Measurements from ENCODE around the gene TCF4. TPM values are rescaled to one million over a fixed set of nuclear protein-coding genes. Genes with fewer than 3 reads are reported as not detected.

The TCF4 gene
- polyA plus RNA-seq, 2 donors: 3.7 to 4.8 TPM

DNA sequence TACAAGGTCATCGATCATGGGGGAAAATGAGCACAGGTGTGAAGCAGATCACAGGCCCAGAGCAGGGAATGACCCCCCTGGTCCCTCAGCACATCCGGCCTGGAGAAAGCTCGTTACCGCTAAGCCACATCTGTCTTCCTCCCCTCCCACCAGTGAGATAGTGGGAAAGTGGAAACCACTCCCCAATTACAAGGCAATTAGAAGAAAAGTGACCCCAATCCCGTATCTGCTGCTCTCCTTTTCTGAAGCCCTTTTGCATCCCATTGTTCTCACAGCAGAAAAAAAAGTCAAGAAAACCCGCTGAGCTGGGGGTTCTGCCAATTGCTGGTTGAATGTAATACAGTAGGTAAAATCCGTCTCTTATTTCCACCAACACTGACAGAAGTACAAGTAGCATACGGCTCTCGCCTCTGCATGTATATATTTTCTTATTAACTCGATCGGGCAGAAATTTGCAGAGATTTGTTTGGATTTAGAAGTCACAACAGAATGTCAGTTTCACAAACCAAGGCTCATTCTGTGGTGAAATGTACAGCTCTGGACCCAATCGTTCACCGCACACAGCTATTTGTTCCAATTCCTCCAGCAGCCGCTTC is 287.0 kb downstream of the TCF4 start:
- no peaks in the 10 kb centered on the region for H3K9me3 ChIP-seq (ENCODE audit: control insufficient read depth in 2 of 2, insufficient read depth in 1 of 2, low read depth in 1 of 2, low read length in 1 of 2)
- H3K4me3 ChIP-seq (ENCODE audit: low read depth in 1 of 2, low read length in 2 of 2): no peak overlapping the region
- H3K4me1 ChIP-seq (ENCODE audit: control insufficient read depth in 2 of 2, insufficient read depth in 2 of 2, low read length in 1 of 2): no peaks in the 10 kb centered on the region
- 72 to 76% methylated on average over 14 of the region's 14 CpGs for WGBS, 2 donors
- no peaks in the 10 kb centered on the region for H3K27me3 ChIP-seq (ENCODE audit: control insufficient read depth in 1 of 2, insufficient read depth in 2 of 2, low read length in 2 of 2)
- no peaks in the 10 kb centered on the region for H3K36me3 ChIP-seq (ENCODE audit: control insufficient read depth in 2 of 2, insufficient read depth in 2 of 2, low read length in 1 of 2)
- H3K27ac ChIP-seq (ENCODE audit: low read depth in 2 of 2, low read length in 1 of 2): peak overlapping the region in 1 of 2 donors; percentile 20

DNA sequence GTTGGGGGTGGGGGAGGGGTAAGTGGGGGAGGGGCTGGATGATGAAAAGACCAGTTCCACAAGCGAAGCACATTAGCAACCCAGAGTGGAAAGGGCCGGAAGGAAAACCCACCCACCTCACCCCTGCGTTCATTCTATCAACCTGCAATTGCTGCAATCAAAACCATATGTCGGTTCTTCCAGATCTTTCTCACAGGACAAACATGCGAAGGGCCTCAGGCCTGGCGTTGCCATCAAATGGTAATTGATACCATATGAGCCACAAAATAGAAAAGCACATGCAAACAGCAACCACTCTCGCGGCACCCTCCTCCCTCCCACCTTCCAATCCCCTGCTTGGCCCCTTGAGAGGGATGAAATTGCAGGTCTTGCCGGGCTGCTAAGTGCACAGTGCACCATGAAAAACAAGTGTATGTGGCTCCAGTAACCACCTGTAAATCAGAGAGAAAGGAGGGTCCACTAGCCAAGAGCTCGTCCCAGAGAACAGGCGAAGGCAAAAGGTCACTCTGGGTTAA is 287.5 kb downstream of the TCF4 start:
- peak overlapping the region in 1 of 2 donors; percentile 20 for H3K27ac ChIP-seq (ENCODE audit: low read depth in 2 of 2, low read length in 1 of 2)
- WGBS, 2 donors: 81% methylated on average over 11 of the region's 11 CpGs
- no peaks in the 10 kb centered on the region for H3K9me3 ChIP-seq (ENCODE audit: control insufficient read depth in 2 of 2, insufficient read depth in 1 of 2, low read depth in 1 of 2, low read length in 1 of 2)
- no peaks in the 10 kb centered on the region for H3K27me3 ChIP-seq (ENCODE audit: control insufficient read depth in 1 of 2, insufficient read depth in 2 of 2, low read length in 2 of 2)
- no peak overlapping the region for H3K4me3 ChIP-seq (ENCODE audit: low read depth in 1 of 2, low read length in 2 of 2)
- H3K4me1 ChIP-seq (ENCODE audit: control insufficient read depth in 2 of 2, insufficient read depth in 2 of 2, low read length in 1 of 2): no peaks in the 10 kb centered on the region
- H3K36me3 ChIP-seq (ENCODE audit: control insufficient read depth in 2 of 2, insufficient read depth in 2 of 2, low read length in 1 of 2): no peaks in the 10 kb centered on the region

DNA sequence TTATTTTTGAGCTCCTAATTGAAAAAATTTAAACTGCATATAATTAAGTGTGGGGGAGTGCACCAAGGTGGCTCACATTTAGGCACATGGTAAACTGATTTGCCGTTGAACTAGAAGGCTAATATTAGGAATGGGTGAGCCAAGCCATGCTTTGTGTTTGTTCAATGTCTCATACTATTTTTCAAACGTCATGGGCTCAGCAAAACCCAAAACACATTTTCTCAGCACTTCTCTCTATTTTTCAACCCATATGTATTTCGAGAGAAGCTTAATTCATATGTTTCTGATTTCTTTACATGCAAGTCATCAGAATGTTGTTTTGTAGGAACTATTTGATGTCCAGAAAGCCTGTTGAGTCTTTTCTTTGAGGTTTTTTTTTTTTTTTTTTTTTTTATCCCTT is 291.2 kb downstream of the TCF4 start:
- Histone ChIP-seq H3K27ac (ENCODE audit: low read depth in 2 of 2, low read length in 1 of 2) (no peak overlapping the region), H3K4me3 (ENCODE audit: low read depth in 1 of 2, low read length in 2 of 2) (no peak overlapping the region), H3K9me3 (ENCODE audit: control insufficient read depth in 2 of 2, insufficient read depth in 1 of 2, low read depth in 1 of 2, low read length in 1 of 2) (no peaks in the 10 kb centered on the region), H3K4me1 (ENCODE audit: control insufficient read depth in 2 of 2, insufficient read depth in 2 of 2, low read length in 1 of 2) (no peaks in the 10 kb centered on the region), H3K36me3 (ENCODE audit: control insufficient read depth in 2 of 2, insufficient read depth in 2 of 2, low read length in 1 of 2) (no peaks in the 10 kb centered on the region), H3K27me3 (ENCODE audit: control insufficient read depth in 1 of 2, insufficient read depth in 2 of 2, low read length in 2 of 2) (no peaks in the 10 kb centered on the region)
- WGBS, 2 donors: 76 to 77% methylated on average over 3 of the region's 3 CpGs

DNA sequence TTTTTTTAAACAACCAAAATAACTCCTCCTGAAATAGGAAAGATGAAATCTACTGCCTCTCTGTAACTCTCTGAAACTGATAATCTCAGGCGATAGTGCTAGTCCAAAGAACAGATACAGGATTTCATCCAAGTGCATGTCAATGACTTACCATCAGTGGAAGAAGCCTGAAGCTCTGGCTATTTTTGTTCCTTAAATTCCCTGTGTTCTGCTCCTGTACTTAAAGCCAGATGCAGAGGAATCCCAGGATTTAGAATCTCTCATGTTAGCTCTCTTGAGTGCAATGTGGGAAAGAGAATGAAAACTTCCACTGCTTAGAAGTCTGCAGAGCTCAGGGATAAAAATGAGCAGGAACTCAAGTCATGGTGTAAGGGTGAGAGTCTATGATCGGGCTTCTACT is 291.9 kb downstream of the TCF4 start:
- H3K27ac ChIP-seq (ENCODE audit: low read depth in 2 of 2, low read length in 1 of 2): no peak overlapping the region
- H3K9me3 ChIP-seq (ENCODE audit: control insufficient read depth in 2 of 2, insufficient read depth in 1 of 2, low read depth in 1 of 2, low read length in 1 of 2): no peaks in the 10 kb centered on the region
- WGBS, 2 donors: 92 to 93% methylated on average over 2 of the region's 2 CpGs

DNA sequence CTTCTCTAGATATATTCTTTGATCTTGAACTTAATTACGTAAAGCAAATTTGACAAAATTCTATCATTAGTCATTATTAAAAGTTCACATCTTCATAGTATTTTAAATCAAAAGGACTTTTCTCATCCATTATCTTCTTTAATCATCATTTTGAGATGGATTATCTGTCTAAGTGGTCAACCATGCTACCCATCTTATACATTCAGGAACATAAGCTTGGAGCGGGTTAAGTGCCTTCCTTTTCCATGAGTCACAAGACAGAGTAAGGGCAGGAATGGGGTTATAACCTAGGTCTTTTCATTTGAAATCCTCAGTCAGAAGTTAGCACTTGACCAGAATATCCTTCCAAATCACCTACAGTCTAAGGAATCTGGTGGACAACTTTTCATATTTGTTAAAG is 297.1 kb downstream of the TCF4 start:
- Histone ChIP-seq H3K27ac (ENCODE audit: low read depth in 2 of 2, low read length in 1 of 2) (no peak overlapping the region), H3K36me3 (ENCODE audit: control insufficient read depth in 2 of 2, insufficient read depth in 2 of 2, low read length in 1 of 2) (no peaks in the 10 kb centered on the region), H3K9me3 (ENCODE audit: control insufficient read depth in 2 of 2, insufficient read depth in 1 of 2, low read depth in 1 of 2, low read length in 1 of 2) (no peaks in the 10 kb centered on the region), H3K4me3 (ENCODE audit: low read depth in 1 of 2, low read length in 2 of 2) (no peak overlapping the region), H3K27me3 (ENCODE audit: control insufficient read depth in 1 of 2, insufficient read depth in 2 of 2, low read length in 2 of 2) (no peaks in the 10 kb centered on the region), H3K4me1 (ENCODE audit: control insufficient read depth in 2 of 2, insufficient read depth in 2 of 2, low read length in 1 of 2) (no peaks in the 10 kb centered on the region)
- 91 to 96% methylated on average over 2 of the region's 2 CpGs for WGBS, 2 donors

More for the DNA sequence above, 291.9 kb downstream of the TCF4 start:
- Histone ChIP-seq H3K27me3 (ENCODE audit: control insufficient read depth in 1 of 2, insufficient read depth in 2 of 2, low read length in 2 of 2) (no peaks in the 10 kb centered on the region), H3K36me3 (ENCODE audit: control insufficient read depth in 2 of 2, insufficient read depth in 2 of 2, low read length in 1 of 2) (no peaks in the 10 kb centered on the region), H3K4me3 (ENCODE audit: low read depth in 1 of 2, low read length in 2 of 2) (no peak overlapping the region), H3K4me1 (ENCODE audit: control insufficient read depth in 2 of 2, insufficient read depth in 2 of 2, low read length in 1 of 2) (no peaks in the 10 kb centered on the region)

DNA sequence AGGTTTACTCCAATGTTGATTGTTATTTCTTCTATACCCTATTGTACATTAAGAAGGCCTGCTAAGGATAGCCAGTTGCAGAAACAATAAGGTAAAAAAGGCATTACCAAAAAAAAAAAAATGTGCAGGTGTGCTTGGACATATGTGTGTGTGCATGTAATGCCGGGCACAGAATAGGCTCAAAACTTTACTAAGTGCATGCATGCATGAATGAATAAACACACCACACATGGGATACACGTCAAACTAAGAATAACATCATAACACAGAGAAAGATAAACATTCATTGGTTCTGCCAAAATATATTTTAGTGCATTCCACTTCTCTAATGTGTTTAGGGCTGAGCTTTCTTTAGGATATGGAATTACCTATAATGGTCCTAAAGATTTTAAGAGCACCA is 298.2 kb downstream of the TCF4 start:
- 55 to 63% methylated on average over 2 of the region's 2 CpGs for WGBS, 2 donors
- H3K4me3 ChIP-seq (ENCODE audit: low read depth in 1 of 2, low read length in 2 of 2): no peak overlapping the region
- H3K27ac ChIP-seq (ENCODE audit: low read depth in 2 of 2, low read length in 1 of 2): no peak overlapping the region

DNA sequence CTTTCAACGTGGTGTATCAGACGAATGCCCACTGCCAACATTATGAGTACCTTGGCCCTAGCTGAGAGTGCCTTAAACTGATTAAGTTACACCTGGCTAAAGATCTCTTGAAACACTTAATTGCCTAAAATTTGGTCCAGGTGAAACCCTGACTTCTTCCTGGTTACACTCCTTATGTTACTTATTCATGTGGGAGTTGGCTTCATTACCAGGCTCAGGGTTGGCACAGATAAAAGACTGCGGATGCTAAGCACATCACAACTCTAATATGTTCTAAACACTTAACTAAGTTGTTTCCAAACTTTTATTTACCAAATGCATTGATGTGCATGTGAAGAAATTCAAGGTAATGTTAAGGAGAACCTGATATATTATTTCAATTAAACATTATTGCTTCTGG is 298.9 kb downstream of the TCF4 start:
- no peak overlapping the region for H3K27ac ChIP-seq (ENCODE audit: low read depth in 2 of 2, low read length in 1 of 2)

More for the DNA sequence above, 298.2 kb downstream of the TCF4 start:
- Histone ChIP-seq H3K36me3 (ENCODE audit: control insufficient read depth in 2 of 2, insufficient read depth in 2 of 2, low read length in 1 of 2) (no peaks in the 10 kb centered on the region), H3K27me3 (ENCODE audit: control insufficient read depth in 1 of 2, insufficient read depth in 2 of 2, low read length in 2 of 2) (no peaks in the 10 kb centered on the region), H3K9me3 (ENCODE audit: control insufficient read depth in 2 of 2, insufficient read depth in 1 of 2, low read depth in 1 of 2, low read length in 1 of 2) (no peaks in the 10 kb centered on the region), H3K4me1 (ENCODE audit: control insufficient read depth in 2 of 2, insufficient read depth in 2 of 2, low read length in 1 of 2) (no peaks in the 10 kb centered on the region)

DNA sequence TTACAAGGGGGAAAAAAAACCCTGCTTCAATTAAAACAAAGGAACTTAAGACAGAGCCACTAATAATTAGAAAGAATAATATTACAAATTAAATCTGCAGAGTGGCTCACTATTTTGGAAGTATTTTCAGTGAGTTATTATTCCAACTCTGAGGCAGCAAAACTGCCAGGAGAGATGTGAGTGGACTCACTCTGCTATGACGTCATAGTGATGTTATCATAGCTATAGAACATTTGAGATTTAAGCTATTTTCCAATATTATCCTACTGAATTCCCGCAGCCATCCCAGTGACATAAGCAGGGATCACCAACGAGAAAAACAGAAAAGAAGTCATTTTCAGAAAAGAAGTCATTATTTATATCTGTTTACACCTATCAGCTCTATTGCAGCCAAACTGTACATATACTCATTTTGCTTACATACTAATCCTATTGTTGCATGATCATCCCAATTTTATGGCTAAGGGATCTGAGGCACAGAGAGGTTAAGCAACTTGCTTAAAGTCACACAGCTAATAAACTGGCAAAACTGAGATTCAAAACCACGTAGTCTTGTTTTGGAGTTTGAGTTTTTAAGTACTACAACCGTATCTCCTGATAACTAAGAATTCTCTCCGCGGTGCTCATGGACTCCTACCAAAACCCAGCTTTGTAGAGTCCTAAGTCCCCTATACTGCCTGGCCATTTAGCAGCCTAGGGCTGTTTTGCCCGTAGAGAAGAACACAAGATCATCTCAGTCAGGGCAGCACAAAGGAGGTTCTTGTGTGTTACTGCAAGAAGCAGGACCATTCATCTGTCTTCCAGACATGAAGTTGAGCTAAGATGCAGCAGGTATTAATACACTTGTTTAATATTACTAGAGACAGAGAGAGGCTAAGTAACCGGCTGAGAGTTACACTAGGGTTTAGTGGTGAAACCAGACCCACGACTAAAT is 299.8 kb downstream of the TCF4 start:
- H3K4me1 ChIP-seq (ENCODE audit: control insufficient read depth in 2 of 2, insufficient read depth in 2 of 2, low read length in 1 of 2): no peaks in the 10 kb centered on the region
- WGBS, 2 donors: 79 to 80% methylated on average over 10 of the region's 10 CpGs
- no peak overlapping the region for H3K27ac ChIP-seq (ENCODE audit: low read depth in 2 of 2, low read length in 1 of 2)
- H3K36me3 ChIP-seq (ENCODE audit: control insufficient read depth in 2 of 2, insufficient read depth in 2 of 2, low read length in 1 of 2): no peaks in the 10 kb centered on the region
- no peaks in the 10 kb centered on the region for H3K27me3 ChIP-seq (ENCODE audit: control insufficient read depth in 1 of 2, insufficient read depth in 2 of 2, low read length in 2 of 2)
- H3K9me3 ChIP-seq (ENCODE audit: control insufficient read depth in 2 of 2, insufficient read depth in 1 of 2, low read depth in 1 of 2, low read length in 1 of 2): no peaks in the 10 kb centered on the region
- H3K4me3 ChIP-seq (ENCODE audit: low read depth in 1 of 2, low read length in 2 of 2): no peak overlapping the region

More for the DNA sequence above, 298.9 kb downstream of the TCF4 start:
- Histone ChIP-seq H3K4me3 (ENCODE audit: low read depth in 1 of 2, low read length in 2 of 2) (no peak overlapping the region), H3K9me3 (ENCODE audit: control insufficient read depth in 2 of 2, insufficient read depth in 1 of 2, low read depth in 1 of 2, low read length in 1 of 2) (no peaks in the 10 kb centered on the region), H3K4me1 (ENCODE audit: control insufficient read depth in 2 of 2, insufficient read depth in 2 of 2, low read length in 1 of 2) (no peaks in the 10 kb centered on the region), H3K36me3 (ENCODE audit: control insufficient read depth in 2 of 2, insufficient read depth in 2 of 2, low read length in 1 of 2) (no peaks in the 10 kb centered on the region), H3K27me3 (ENCODE audit: control insufficient read depth in 1 of 2, insufficient read depth in 2 of 2, low read length in 2 of 2) (no peaks in the 10 kb centered on the region)
- 57 to 63% methylated on average over 3 of the region's 3 CpGs for WGBS, 2 donors

DNA sequence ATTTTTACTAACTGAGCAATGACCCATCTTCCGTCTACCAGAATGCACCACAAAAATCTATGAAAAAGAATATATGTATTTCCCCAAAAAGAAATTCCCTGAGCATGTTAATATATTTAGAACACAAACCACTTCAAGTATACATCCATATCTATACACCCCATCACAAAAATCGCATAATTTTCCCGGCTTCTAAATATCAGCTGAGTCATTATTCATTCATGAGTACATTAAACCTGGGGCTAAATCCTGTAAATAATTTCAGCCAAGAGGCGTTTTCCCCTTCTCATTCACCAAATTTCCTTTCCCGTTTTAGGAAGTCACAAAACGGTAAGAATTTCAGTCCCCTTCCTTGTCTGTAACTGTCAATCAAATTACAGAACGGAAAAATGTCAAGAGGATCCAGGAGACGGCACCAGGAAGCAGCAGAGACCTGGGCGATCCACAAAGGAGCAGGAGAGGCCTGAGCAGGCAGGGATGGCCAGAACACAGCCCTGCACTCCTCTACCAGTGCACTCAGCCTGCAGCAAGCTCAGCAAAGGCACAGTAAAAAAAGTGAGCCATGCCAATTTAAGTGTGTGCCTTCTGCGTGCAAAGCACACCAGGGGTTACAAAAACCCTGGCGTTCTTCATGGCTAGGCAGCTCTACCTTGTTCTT is 300.7 kb downstream of the TCF4 start:
- 57 to 70% methylated on average over 11 of the region's 11 CpGs for WGBS, 2 donors
- no peak overlapping the region for H3K4me3 ChIP-seq (ENCODE audit: low read depth in 1 of 2, low read length in 2 of 2)
- H3K9me3 ChIP-seq (ENCODE audit: control insufficient read depth in 2 of 2, insufficient read depth in 1 of 2, low read depth in 1 of 2, low read length in 1 of 2): no peaks in the 10 kb centered on the region
- H3K36me3 ChIP-seq (ENCODE audit: control insufficient read depth in 2 of 2, insufficient read depth in 2 of 2, low read length in 1 of 2): no peaks in the 10 kb centered on the region
- H3K27ac ChIP-seq (ENCODE audit: low read depth in 2 of 2, low read length in 1 of 2): no peak overlapping the region
- no peaks in the 10 kb centered on the region for H3K4me1 ChIP-seq (ENCODE audit: control insufficient read depth in 2 of 2, insufficient read depth in 2 of 2, low read length in 1 of 2)
- no peaks in the 10 kb centered on the region for H3K27me3 ChIP-seq (ENCODE audit: control insufficient read depth in 1 of 2, insufficient read depth in 2 of 2, low read length in 2 of 2)

Data from esophagus (tissue), 2 donors.